Uterus (tissue), 4 donors: ENCODE measurements around the gene THSD7B. TPM values are rescaled to one million over a fixed set of nuclear protein-coding genes. Genes with fewer than 3 reads are reported as not detected.

ENCODE experiments used
- DNase-seq, 2 donors: peaks; one replicate each; pipeline ENCODE4 v3.0.0-alpha.2; 2019 to 2020
- H3K27ac ChIP-seq, 2 donors: fragments of 200-600 bp; sonication (generic); 1 replicate in 1 of 2; 2 replicates in 1 of 2; pipeline ENCODE4 v1.5.1; 2016 to 2018
- H3K27me3 ChIP-seq, 2 donors: fragments of 200-600 bp; sonication (generic); one replicate each; pipeline ENCODE4 v1.5.1; 2018 to 2019; ENCODE audit warnings: control low read depth in 1 of 2
- H3K36me3 ChIP-seq, 2 donors: fragments of 200-600 bp; sonication (generic); one replicate each; pipeline ENCODE4 v1.5.1; 2019; ENCODE audit warnings: control low read depth in 1 of 2
- H3K4me1 ChIP-seq, 2 donors: fragments of 200-600 bp; sonication (generic); one replicate each; pipeline ENCODE4 v1.5.1; 2018 to 2019; ENCODE audit warnings: control low read depth in 1 of 2
- H3K4me3 ChIP-seq, 2 donors: fragments of 200-600 bp; sonication (generic); 1 replicate in 1 of 2; 2 replicates in 1 of 2; pipeline ENCODE4 v1.5.1; 2018 to 2019; ENCODE audit warnings: mild to moderate bottlenecking in 1 of 2
- H3K9me3 ChIP-seq, 2 donors: fragments of 200-600 bp; sonication (generic); one replicate each; pipeline ENCODE4 v1.5.1; 2019; ENCODE audit warnings: control low read depth in 1 of 2
- CTCF ChIP-seq, 4 experiments: fragments of 200-600 bp in 2 of 4; fragments of 450-650 bp in 2 of 4; sonication (generic) in 2 of 4; IDR thresholded peaks; one replicate each; pipeline ENCODE4 v1.5.1; 2016 to 2019; ENCODE audit warnings: antibody characterized with exemption in 4 of 4, mild to moderate bottlenecking in 2 of 4, moderate library complexity in 1 of 4
- POLR2A ChIP-seq, 2 donors: fragments of 450-650 bp; IDR thresholded peaks; one replicate each; pipeline ENCODE4 v1.6.1; 2016; ENCODE audit warnings: antibody characterized with exemption in 2 of 2, mild to moderate bottlenecking in 1 of 2, moderate library complexity in 1 of 2
- intact Hi-C: fragments of 100-400 bp; cut with DNase I; formaldehyde crosslinking; loops from one replicate; pipeline ENCODE4 v1.15.1; 2023; ENCODE audit warnings: low total_unique reads
- total RNA-seq, 4 donors: library from RNA; depleted of rRNA in 3 of 4; stranded (reverse); fragments of >200 nt in 3 of 4; gene quantifications; one replicate each; pipeline versions ENCODE4 v1.1.0 to v1.2.4, GENCODE V29; 2014 to 2023
- donor health status: DM: yes; HTN: yes; CAD: no.

THSD7B gene
- total RNA-seq, 4 donors from 2014 or later, result 0.26 to 9.6 (median 0.67) TPM; not detected in 1

DNA sequence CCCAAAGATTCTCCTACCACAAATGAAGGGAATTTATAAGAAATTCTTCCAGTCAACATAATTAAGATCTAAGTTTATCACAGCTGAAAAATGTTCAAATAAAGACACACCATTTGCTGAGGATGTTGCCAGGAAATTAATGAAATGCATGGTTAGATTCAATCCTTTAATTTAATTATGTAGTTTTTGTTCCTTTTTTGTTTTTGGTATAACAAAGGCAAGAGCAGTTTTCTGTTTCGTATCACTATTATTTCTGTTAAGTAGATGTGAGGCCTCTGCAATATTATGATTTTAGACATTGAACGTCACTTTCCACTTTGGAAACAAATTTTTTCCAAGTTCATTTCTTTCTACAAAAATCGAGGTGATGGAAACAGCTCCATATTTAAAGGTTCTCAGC lies 440.0 kb downstream of the THSD7B start:
- Histone ChIP-seq H3K36me3 (no peaks in the 10 kb centered on the region), H3K4me3 (no peak overlapping the region), H3K9me3 (no peaks in the 10 kb centered on the region), H3K27ac (no peak overlapping the region), H3K4me1 (no peaks in the 10 kb centered on the region), H3K27me3 (no peaks in the 10 kb centered on the region)
- no peak for DNase-seq
- intact Hi-C loops, result no loop called here
- no peak for TF ChIP-seq CTCF (IDR thresholded peaks at IDR 0.05)
- no peak for TF ChIP-seq POLR2A (IDR thresholded peaks at IDR 0.05)

DNA sequence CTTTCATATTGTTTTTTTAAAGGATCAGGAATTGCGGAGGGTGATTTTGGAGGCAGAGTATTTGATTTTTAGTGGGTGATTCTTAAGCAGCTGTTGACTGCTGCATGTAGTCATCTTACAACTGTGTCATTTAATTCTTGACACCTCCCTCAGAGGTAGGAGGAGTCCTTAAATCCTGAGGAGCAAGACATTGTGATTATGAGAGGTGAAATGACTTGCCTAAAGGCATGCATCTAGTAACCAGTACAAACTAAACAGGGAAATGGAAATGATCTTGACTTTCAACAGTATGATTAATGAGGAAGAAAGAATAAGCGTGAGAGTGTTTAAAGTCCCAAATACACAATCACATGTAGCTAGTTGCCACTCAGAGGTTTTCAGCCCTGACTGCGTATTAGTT lies 440.7 kb downstream of the THSD7B start:
- Histone ChIP-seq H3K36me3 (no peaks in the 10 kb centered on the region), H3K27me3 (no peaks in the 10 kb centered on the region), H3K9me3 (no peaks in the 10 kb centered on the region), H3K4me3 (no peak overlapping the region), H3K27ac (no peak overlapping the region), H3K4me1 (no peaks in the 10 kb centered on the region)
- intact Hi-C loops, result no loop called here
- DNase-seq, result no peak
- no peak for TF ChIP-seq POLR2A (IDR thresholded peaks at IDR 0.05)
- no peak for TF ChIP-seq CTCF (IDR thresholded peaks at IDR 0.05)

DNA sequence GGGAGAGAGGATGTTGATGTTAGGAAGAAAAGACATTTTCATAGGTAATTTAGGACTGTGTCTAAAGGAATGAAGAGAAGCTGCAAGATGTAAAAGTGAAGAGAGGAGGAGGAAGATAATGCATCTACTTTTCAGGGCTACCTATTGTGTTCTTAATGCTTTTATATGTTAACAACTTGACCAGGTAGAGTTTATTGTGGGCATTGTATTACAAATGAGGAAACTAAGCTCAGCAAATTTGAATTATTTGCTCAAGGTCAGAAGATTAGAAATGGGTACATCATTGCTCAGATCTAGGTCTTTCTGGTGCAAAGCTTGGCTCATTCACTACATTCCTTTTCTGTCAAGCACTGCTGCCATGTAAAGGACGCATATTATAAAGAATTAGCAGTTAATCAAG lies 441.7 kb downstream of the THSD7B start:
- no peak overlapping the region for H3K4me3 ChIP-seq
- no peak overlapping the region for H3K27ac ChIP-seq
- H3K27me3 ChIP-seq, result no peaks in the 10 kb centered on the region
- H3K9me3 ChIP-seq, result no peaks in the 10 kb centered on the region
- TF ChIP-seq POLR2A (IDR thresholded peaks at IDR 0.05), result no peak
- TF ChIP-seq CTCF (IDR thresholded peaks at IDR 0.05), result no peak
- intact Hi-C loops, result no loop called here
- H3K4me1 ChIP-seq, result no peaks in the 10 kb centered on the region
- no peak for DNase-seq
- no peaks in the 10 kb centered on the region for H3K36me3 ChIP-seq

DNA sequence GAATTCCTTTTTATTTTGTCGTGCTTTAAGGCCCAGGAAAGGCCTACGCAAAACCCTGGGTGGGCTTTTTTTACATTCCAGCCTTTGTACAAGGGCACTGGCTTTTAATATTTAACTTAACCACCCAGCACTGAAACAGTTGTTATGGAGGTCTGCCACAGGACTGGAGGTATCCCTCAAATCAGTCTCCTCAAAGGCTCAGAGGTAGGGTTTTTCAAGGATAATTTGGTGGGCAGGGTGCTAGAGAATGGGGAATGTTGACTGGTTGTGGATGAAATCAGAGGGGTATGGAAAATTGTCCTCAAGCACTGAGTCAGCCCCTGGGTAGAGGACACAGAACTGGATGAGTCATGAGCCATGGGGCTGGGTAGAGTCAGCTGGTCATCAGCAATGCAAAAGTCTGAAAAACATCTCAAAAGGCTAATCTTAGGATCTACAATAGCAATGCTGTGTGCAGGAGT lies 443.1 kb downstream of the THSD7B start:
- TF ChIP-seq CTCF (IDR thresholded peaks at IDR 0.05), result no peak
- TF ChIP-seq POLR2A (IDR thresholded peaks at IDR 0.05), result no peak

DNA sequence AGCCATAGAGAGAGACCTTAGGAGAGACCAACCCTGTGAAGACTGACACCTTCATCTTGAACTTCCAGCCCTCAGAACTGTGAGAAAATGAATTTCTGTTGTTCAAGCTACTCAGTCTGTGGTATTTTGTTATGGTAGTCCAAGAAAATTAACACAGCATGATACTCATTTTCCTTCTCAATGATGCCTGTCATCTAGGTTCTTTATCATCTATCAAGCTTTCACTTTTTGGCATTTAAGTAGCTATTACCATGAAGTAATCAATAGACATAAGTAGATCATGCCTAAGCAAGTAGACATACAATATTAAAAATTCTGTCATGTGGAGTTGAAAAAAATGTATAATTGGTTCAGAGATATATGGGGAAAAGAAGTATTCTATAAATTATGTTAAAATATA lies 444.7 kb downstream of the THSD7B start:
- intact Hi-C loops, result no loop called here
- TF ChIP-seq POLR2A (IDR thresholded peaks at IDR 0.05), result no peak

More for the DNA sequence above, 443.1 kb downstream of the THSD7B start:
- Histone ChIP-seq H3K27me3 (no peaks in the 10 kb centered on the region), H3K4me1 (no peaks in the 10 kb centered on the region), H3K4me3 (no peak overlapping the region), H3K27ac (no peak overlapping the region), H3K36me3 (no peaks in the 10 kb centered on the region), H3K9me3 (no peaks in the 10 kb centered on the region)
- no peak for DNase-seq
- intact Hi-C loops, result no loop called here

DNA sequence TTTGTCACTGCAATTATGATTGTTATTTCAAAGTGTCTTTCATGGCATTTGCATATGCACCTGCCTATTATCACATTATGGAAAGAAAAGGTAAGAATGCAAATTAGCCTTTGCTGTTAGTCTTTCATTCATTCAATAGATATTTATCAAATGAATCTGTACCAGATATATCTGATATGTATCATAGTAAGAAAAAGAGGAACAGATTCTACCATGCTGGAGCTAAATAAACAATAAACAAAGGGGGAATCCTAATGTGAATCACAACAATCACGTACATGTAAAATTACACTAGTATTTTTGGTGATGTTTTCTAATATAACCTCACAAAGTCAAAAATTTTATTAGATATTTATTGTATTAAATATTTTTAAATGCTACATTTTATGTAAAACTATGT lies 446.4 kb downstream of the THSD7B start:
- no peak for DNase-seq
- intact Hi-C loops, result no loop called here
- Histone ChIP-seq H3K4me1 (no peaks in the 10 kb centered on the region), H3K9me3 (no peaks in the 10 kb centered on the region), H3K27ac (no peak overlapping the region), H3K4me3 (no peak overlapping the region), H3K36me3 (no peaks in the 10 kb centered on the region), H3K27me3 (no peaks in the 10 kb centered on the region)
- no peak for TF ChIP-seq POLR2A (IDR thresholded peaks at IDR 0.05)
- TF ChIP-seq CTCF (IDR thresholded peaks at IDR 0.05), result no peak

More for the DNA sequence above, 444.7 kb downstream of the THSD7B start:
- Histone ChIP-seq H3K9me3 (no peaks in the 10 kb centered on the region), H3K4me3 (no peak overlapping the region), H3K27me3 (no peaks in the 10 kb centered on the region), H3K4me1 (no peaks in the 10 kb centered on the region), H3K36me3 (no peaks in the 10 kb centered on the region), H3K27ac (no peak overlapping the region)
- no peak for DNase-seq
